Activated T-cell treated with anti-CD3 and anti-CD28 coated beads, Interleukin-2, amount 50 U/mL, for 72 hours (primary cell): ENCODE measurements around the gene ZNF503. TPM values are rescaled to one million over a fixed set of nuclear protein-coding genes. Genes with fewer than 3 reads are reported as not detected.

Experiments
- ATAC-seq, 2 donors: fragments of 150-1000 bp; cut with Tn5 transposase; replicated peaks in 1 of 2; 2 replicates each; pipeline ENCODE4 v1.10.0; 2021; ENCODE audit warnings: moderate library complexity in 2 of 2, mild to moderate bottlenecking in 1 of 2
- DNase-seq, 2 donors: peaks; one replicate each; pipeline ENCODE4 v3.0.0; 2021 to 2022; ENCODE audit warnings: mixed read lengths in 1 of 2
- H3K27ac Mint-ChIP-seq: one replicate; pipeline ENCODE4 v1.8.0; 2022; ENCODE audit warnings: mild to moderate bottlenecking, moderate library complexity, mixed read lengths
- H3K27me3 Mint-ChIP-seq: one replicate; pipeline ENCODE4 v1.8.0; 2022; ENCODE audit warnings: low read depth, mixed read lengths
- H3K36me3 Mint-ChIP-seq, 2 donors: one replicate each; pipeline ENCODE4 v1.8.0; 2022; ENCODE audit warnings: mixed read lengths in 2 of 2, mild to moderate bottlenecking in 1 of 2; ENCODE audit not compliant: insufficient read depth in 2 of 2
- H3K4me1 Mint-ChIP-seq: one replicate; pipeline ENCODE4 v1.8.0; 2022; ENCODE audit warnings: low read depth, mixed read lengths
- H3K4me3 Mint-ChIP-seq, 2 donors: one replicate each; pipeline ENCODE4 v1.8.0; 2022; ENCODE audit warnings: mild to moderate bottlenecking in 2 of 2, mixed read lengths in 2 of 2, moderate library complexity in 2 of 2
- H3K9me3 Mint-ChIP-seq, 2 donors: one replicate each; pipeline ENCODE4 v1.8.0; 2022; ENCODE audit warnings: mixed read lengths in 2 of 2
- total RNA-seq, 2 donors: library from RNA; stranded (reverse); gene quantifications; one replicate each; pipeline ENCODE4 v1.2.3, GENCODE V29; 2022

Gene ZNF503
- total RNA-seq, 2 donors from 2014 or later = 0.50 to 1.3 TPM

DNA sequence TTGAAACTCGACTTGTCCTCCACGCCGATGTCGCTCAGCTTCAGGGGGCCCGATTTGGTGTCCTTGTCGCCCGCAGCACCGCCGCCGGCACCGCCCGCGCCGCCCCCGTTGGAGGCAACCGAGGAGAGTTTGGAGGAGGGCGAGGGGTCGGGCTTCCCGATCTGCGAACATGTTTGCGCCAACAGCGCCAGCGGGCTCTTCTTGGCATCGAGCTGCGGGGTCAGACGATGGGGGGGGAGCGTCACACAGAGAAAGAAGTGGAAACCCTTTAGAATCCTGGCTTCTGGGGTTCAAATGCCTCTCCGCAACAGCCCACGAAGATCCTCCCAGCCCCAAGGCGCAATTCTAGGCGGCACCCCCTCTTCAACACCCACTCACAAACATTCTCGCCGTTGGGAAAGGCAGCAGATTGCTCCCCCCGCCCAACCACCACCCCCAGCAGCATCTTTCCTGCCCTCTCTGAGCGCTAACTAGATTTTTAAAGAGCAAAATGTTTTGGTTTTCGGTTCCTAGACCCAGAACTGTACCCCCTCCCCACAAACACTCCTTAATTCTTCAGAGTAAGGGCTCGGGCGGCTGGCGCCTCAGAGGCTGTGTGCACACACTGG, 1.3 kb downstream of the ZNF503 start:
- DNase-seq (no peak), ATAC-seq (no peak)
- Mint-ChIP-seq H3K4me1 (peaks cover 29% of the 10 kb centered on the region), H3K27me3 (peaks cover 48% of the 10 kb centered on the region), H3K9me3 (no peaks in the 10 kb centered on the region), H3K4me3 (peak overlapping the region; percentile 79 to 91), H3K36me3 (peaks cover 0 to 3% of the 10 kb centered on the region in 2 donors), H3K27ac (no peak overlapping the region)

DNA sequence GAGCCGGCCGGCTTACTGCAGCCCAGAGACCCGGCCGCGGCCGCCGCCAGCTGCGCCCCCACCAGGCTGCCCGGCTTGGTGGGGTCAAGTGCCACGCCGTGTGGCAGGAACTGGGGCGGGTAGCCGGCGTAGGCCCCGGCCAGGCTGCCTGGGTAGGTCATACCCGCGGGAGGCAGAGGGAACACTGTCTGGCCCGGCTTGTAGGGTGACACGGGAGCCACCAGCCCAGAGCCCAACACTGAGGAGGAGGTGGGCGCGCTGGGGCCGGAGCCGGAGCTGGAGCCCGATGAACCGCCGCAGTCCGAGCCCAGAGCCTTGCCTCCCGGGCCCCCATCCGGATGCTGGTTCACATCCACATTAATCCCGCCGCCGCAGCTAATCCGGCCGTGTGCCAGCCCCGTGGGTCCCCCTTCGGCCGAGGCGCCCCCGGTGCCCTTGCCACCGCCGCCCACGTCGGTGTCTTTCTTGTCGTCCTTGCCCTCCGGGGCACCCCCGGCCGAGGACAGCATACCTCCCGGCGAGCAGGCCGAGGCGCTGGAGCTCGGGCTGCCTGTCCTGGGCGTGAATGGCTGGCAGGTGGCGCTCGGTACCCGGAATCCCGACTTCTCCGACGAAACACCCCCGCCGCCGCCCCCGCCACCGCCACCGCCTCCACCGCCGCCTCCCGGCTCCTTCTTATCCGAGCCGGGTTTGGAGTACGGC, 2.0 kb downstream of the ZNF503 start:
- Mint-ChIP-seq H3K4me1 (peaks cover 35% of the 10 kb centered on the region), H3K27ac (no peak overlapping the region), H3K9me3 (no peaks in the 10 kb centered on the region), H3K4me3 (peak overlapping the region; percentile 79 to 91), H3K36me3 (peaks cover 3% of the 10 kb centered on the region in 2 donors), H3K27me3 (peaks cover 54% of the 10 kb centered on the region)
- ATAC-seq = peak; percentile 22 to 30
- peak; percentile 67 for DNase-seq

DNA sequence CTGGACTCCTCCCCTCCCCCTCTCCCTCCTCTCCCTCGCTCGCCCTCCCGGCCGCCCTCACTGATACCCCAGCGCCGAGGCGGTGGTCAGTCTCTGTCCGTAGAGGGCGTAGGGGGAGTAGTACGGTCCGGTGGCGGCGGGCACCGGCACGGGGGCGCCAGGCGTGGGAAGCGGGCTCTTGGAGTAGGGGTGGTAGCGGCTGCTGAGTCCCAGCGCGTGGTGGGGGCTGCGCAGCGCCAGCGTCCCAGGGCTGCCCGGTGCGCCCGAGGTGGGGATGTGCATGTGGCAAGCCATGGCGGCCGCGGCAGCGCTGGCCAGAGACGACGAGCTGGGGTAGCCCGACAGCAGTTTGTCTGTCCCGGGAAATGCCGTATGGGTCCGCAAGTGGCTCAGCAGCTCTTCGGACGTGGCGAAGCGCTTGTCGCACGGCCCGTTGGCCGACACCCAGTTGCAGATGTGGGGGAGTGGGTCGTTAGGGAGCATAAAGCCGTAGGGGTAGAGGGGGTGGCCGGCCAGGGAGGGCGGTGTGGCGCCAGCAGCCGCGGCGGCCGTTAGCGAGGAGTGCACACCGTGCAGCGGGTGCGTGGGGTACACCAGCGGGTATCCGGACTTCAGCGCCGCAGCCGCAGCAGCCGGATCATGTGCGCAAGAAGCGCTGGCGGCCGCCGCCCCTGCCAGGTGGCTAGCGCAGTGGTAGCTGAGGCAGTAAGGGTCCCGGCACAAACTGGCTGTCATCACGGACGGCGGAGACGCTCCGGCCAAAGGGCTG, 2.7 kb downstream of the ZNF503 start:
- no peak for DNase-seq
- Mint-ChIP-seq H3K27me3 (peaks cover 54% of the 10 kb centered on the region), H3K4me1 (peaks cover 32% of the 10 kb centered on the region), H3K27ac (no peak overlapping the region), H3K9me3 (no peaks in the 10 kb centered on the region), H3K4me3 (no peak overlapping the region), H3K36me3 (peaks cover 3% of the 10 kb centered on the region in 2 donors)
- ATAC-seq = no peak

DNA sequence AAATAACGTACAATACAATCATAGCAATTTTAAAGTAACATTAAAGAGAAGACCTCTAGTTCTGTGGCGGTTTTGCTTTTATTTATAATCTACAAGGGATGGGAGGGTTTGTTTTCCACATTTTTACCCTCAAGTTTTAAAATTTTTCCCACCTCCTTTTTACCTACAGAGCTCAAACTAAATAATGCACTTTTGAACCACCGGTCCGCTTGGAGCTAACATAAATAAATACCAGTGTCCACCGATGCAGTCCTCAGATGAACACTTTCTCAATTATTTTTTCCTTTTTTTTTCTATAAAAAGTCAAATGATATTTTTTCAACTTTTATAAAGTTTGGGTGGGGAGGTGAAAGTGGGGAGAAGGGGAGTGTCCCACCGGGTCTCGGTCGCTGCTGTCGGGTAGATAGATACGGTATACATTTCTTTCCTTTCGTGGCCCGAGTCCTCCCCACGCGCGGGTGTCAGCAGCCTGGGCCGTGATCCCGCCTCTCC, 3.3 kb downstream of the ZNF503 start:
- DNase-seq (no peak), ATAC-seq (no peak)
- Mint-ChIP-seq H3K4me1 (peaks cover 25% of the 10 kb centered on the region), H3K9me3 (no peaks in the 10 kb centered on the region), H3K36me3 (peaks cover 3% of the 10 kb centered on the region in 2 donors), H3K27ac (no peak overlapping the region), H3K27me3 (peaks cover 55% of the 10 kb centered on the region), H3K4me3 (no peak overlapping the region)

DNA sequence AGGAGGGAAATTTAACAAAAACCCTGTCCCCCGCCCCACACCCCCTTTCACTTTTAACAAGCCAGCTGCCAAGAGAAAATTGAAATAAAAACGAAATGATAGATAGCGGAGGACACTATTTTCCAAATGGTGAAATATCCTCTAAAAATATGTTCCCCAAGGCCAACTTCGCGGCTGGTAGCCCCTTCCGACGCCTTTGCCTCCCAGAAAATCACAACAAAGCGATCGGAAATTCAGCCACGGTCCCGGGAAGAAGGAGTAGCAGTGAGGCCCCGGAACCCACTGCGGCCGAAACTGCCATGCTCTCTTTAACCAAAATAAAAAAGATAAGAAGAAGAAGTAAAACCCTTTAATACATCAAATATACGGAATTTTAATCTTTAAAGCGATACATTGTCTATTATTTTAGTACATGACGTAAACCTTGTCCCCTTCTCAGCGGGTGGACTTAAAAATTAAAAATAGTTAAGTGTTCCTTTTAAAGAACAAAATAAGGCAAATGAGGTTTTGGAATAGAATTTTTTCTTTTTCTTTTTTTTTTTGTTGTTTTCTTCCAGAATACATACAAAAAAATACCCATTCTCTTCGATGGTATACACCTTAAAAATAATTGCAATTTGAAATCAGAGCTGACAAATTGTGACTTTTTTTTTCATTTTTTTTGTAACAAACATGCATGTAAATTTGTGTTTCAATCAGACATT, 3.9 kb downstream of the ZNF503 start:
- no peak for ATAC-seq
- H3K36me3 Mint-ChIP-seq = peaks cover 3% of the 10 kb centered on the region in 2 donors
- no peak overlapping the region for H3K27ac Mint-ChIP-seq
- H3K27me3 Mint-ChIP-seq = peaks cover 54% of the 10 kb centered on the region
- DNase-seq = no peak
- no peak overlapping the region for H3K4me3 Mint-ChIP-seq
- peaks cover 19% of the 10 kb centered on the region for H3K4me1 Mint-ChIP-seq
- no peaks in the 10 kb centered on the region for H3K9me3 Mint-ChIP-seq

DNA sequence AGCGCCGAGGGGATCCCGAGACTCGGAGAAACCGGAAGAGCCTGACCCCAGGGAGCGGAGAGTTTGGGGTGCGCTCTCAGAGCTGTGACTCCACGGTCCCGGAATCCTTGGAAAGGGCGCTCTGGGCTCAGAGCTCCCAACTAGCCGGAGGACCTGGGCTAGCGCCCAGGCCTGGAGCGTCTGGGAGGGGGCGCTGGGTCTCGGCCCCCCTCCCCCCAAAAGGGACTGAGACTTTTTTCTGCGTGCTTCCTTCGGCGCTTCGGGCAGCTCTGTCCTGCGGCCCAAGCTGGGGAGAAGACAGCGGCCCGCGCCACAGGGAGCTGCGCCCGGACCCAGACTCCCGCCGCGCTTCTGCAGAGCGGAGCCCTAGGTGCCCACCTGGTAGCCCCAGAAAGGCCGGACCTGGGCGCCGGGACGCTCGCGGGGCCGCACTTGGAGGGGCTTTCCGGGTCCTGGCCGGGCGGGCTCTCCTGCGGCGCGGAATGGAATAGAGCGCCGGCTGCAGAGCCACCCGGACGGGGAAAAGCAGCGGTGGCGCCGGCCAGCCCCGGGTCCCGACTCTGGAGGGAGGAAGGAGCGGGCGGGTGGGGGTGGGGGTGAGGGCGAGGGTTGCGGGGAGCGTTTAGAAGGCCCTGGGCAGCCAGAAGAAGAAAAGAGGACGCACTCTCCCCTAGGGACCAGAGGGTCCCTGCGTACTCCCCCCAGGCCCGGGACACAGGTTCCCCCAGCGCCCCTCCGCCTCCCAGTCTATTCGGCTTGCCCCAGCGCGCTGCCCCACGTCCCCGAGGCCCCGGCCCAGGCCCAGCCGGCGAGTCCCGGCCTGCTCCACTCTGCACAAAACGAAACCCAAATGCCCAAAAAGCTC, 4.7 kb downstream of the ZNF503 start:
- no peak for DNase-seq
- peaks cover 0 to 3% of the 10 kb centered on the region in 2 donors for H3K36me3 Mint-ChIP-seq
- H3K4me1 Mint-ChIP-seq = peaks cover 15% of the 10 kb centered on the region
- H3K27me3 Mint-ChIP-seq = peaks cover 54% of the 10 kb centered on the region
- peak overlapping the region; percentile 17 to 57 for H3K4me3 Mint-ChIP-seq
- no peak overlapping the region for H3K27ac Mint-ChIP-seq
- ATAC-seq = no peak
- H3K9me3 Mint-ChIP-seq = no peaks in the 10 kb centered on the region

DNA sequence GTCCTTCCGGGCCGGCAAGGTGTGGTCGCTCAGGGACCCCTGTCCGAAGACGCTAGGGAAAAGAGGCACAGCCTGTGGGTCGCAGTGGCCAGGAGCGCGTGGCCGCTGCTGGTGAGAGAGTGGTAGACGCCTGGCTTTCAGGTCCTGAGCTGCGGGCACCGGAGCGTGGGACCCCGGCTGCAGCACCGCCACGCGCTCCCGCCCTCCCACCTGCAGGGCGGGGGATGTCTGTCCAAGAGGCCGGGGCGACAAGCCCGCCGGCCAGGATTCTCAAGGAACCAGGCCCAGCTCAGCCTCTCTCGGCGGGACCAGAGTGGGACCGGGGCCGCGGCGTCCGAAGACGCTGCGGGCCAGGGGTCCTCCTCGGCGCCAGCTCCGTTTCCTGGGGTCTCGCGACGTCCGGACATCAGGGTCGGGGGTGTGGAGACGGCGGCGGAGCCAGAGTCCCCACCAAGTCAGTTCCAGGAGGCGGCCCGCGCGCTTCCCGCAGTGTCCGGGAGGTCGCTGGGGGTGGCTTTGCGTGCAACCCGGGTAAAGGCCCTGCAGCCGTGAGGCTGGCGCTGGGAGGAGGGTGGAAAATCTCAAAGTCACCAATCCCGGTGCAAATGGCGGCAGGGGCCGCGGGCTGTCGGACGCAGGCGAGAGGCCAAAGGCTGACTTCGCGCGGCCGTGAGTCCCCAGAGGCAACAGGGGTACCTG, 5.5 kb downstream of the ZNF503 start:
- DNase-seq (no peak), ATAC-seq (no peak)
- Mint-ChIP-seq H3K27ac (no peak overlapping the region), H3K36me3 (peaks cover 0 to 5% of the 10 kb centered on the region in 2 donors), H3K9me3 (no peaks in the 10 kb centered on the region), H3K27me3 (peaks cover 59% of the 10 kb centered on the region), H3K4me3 (peak overlapping the region; percentile 17 to 57), H3K4me1 (peaks cover 15% of the 10 kb centered on the region)

DNA sequence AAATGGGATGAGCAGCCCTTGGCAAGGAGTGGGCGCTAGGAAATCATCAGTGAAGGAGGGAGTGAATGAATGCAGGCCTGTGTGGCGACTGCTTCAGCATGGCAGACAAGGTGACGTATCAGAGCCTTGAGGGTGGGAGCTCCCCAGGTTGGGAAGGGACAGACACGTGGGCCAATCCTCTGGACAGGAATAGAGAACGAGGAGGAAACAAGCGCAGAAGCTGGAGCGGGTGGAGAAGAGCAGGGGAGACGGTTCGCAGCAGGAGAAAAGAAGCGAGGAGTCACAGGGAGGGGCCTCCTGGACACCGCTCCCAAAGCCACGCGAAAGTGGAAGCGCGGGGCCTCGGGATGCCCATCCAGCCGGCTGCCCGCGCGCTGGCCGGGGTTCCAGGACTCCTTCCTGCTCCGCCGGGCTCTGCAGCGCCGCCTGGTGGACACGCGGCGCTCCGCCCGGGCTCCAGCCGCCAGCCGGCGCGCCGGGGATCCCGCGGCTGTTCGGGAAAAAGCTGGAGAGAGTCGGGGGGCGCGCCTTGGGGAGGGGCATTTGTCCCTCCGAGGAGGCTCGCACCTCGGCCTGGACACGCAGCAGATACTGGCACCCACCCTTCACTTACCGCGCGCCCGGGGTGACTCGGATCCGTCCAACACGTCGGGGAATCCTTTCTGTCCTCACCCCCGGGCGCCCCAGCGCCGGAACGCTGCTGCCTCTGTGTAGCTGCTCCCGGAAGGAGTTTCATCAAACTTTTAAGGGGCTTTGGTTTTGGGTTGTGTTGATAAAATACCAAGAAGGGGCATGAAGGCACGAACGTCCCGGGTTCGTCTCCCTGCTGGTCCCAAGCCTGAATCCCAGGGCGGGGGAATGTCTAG, 6.3 kb downstream of the ZNF503 start:
- ATAC-seq = peak in 1 of 2 donors; percentile 46
- peaks cover 0 to 5% of the 10 kb centered on the region in 2 donors for H3K36me3 Mint-ChIP-seq
- no peak overlapping the region for H3K27ac Mint-ChIP-seq
- no peaks in the 10 kb centered on the region for H3K9me3 Mint-ChIP-seq
- peak; percentile 47 to 62 for DNase-seq
- H3K4me3 Mint-ChIP-seq = peak overlapping the region; percentile 29 to 33
- H3K27me3 Mint-ChIP-seq = peaks cover 64% of the 10 kb centered on the region
- peaks cover 9% of the 10 kb centered on the region for H3K4me1 Mint-ChIP-seq

DNA sequence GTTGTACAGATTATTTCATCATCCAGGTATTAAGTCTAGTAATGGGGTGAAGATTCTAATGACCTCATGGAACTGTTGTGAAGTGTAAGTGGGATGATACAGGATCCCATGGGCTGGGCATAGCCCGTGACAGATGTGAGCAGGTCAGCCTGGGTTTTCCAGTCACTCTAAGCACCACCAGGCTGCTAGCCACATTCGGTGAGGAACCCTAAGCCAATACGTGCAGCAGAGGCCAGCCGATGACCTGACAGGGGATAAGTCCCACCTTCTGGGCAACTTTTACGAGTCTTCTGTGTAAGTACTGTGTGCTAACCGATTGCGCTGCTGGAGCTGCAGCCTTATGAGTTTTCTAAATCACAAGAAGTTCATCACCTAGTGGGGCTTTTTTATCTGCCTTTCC, 7.3 kb downstream of the ZNF503 start:
- H3K36me3 Mint-ChIP-seq = peaks cover 0 to 5% of the 10 kb centered on the region in 2 donors
- peak overlapping the region in 1 of 2 donors; percentile 29 for H3K4me3 Mint-ChIP-seq
- peaks cover 7% of the 10 kb centered on the region for H3K4me1 Mint-ChIP-seq
- no peak for ATAC-seq
- H3K27me3 Mint-ChIP-seq = peaks cover 62% of the 10 kb centered on the region
- no peaks in the 10 kb centered on the region for H3K9me3 Mint-ChIP-seq
- no peak for DNase-seq
- H3K27ac Mint-ChIP-seq = no peak overlapping the region

DNA sequence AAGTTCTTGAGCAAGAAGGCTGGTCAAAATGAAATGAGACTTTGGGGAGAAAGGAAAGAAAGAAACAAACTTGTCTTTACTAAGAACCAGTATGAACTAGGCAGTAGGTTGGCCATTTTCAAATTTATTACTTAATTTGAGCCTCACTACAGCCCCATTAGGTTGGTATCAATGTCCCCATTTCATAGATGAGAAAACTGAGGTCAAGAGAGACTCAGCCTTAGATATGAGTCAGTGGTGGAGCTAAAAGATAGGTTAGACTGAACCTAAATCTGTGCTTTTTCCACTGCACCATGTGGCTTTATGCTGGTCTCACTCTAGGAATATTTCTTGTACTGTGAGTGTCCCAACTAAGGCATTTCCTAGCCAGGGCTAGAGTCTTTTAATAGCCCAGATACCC, 8.8 kb downstream of the ZNF503 start:
- peaks cover 0 to 5% of the 10 kb centered on the region in 2 donors for H3K36me3 Mint-ChIP-seq
- no peak overlapping the region for H3K4me3 Mint-ChIP-seq
- H3K9me3 Mint-ChIP-seq = no peaks in the 10 kb centered on the region
- H3K27ac Mint-ChIP-seq = no peak overlapping the region
- peaks cover 56% of the 10 kb centered on the region for H3K27me3 Mint-ChIP-seq
- peaks cover 7% of the 10 kb centered on the region for H3K4me1 Mint-ChIP-seq
- no peak for DNase-seq
- no peak for ATAC-seq

DNA sequence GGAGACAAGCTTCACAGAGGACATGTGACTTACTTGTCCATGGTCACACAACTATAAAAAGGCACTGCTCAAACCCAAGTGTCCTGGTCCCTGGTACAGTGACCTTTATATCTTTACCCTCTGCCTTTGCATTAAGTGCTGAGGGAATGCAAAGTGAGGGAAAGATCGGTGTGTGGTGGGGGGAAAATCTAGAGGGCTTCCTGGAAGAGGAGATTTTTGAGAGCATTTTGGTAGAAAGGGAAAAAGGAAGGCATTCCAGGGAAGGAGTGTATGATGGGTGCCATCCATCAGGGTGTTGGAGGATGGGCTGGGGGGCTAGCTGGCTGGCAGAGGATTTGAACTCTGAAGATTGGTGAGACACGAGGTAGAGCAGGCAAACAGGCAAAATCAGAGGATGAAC, 9.3 kb downstream of the ZNF503 start:
- Mint-ChIP-seq H3K27me3 (peaks cover 56% of the 10 kb centered on the region), H3K4me3 (no peak overlapping the region), H3K9me3 (no peaks in the 10 kb centered on the region), H3K4me1 (peaks cover 7% of the 10 kb centered on the region), H3K27ac (no peak overlapping the region), H3K36me3 (peaks cover 0 to 5% of the 10 kb centered on the region in 2 donors)
- no peak for ATAC-seq
- no peak for DNase-seq
